OCI-LY1 (cell line): ENCODE data around the gene ARHGAP1.

Experiments
- CTCF ChIP-seq: fragments of 200-600 bp; sonication (generic), shearing (Covaris generic); IDR thresholded peaks from 2 replicates; pipeline ENCODE4 v1.5.1; 2017; ENCODE audit warnings: mild to moderate bottlenecking, antibody characterized with exemption, low read length, moderate library complexity, mixed read lengths
- EZH2 ChIP-seq: fragments of 200-600 bp; sonication (generic), shearing (Covaris generic); IDR thresholded peaks from 2 replicates; pipeline ENCODE4 v1.8.0; 2017; ENCODE audit warnings: borderline replicate concordance, mixed run types, mild to moderate bottlenecking, antibody characterized with exemption, low read length, moderate library complexity, mixed read lengths

DNA sequence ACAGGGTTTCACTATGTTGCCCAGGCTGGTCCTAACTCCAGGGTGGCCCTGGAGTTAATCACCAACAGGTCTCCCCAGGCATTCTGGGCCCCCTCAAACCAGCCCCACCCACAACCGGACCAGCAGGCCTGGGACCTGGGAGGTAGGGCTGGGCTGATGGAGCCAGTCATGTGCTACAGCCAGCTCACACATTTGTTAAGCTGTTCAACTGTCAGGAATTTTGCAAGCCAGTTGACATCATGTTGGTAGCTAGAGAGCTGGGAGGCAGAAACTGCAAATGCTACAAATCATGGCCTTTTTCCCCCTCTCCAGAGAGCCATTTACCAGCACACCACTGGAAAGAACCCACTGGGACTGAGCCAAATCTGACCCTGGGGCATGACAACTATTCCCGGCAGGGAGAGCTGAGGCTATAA is 6.8 kb downstream of the ARHGAP1 start:
- TF ChIP-seq CTCF (no peak), EZH2 (no peak)
